ENCODE measurements around the gene FFAR4. TPM values are rescaled to one million over a fixed set of nuclear protein-coding genes. Genes with fewer than 3 reads are reported as not detected.

Gene FFAR4
- total and polyA plus RNA-seq, 2 experiments from 2014 or later = 0.06 TPM; not detected in 1

GRCh38 chr10:93576888-93577287, 10.4 kb downstream of the FFAR4 start:
- Histone ChIP-seq H3F3A (replicated peaks; ENCODE audit: low read depth) (no peaks in the 10 kb centered on the region), H3K4me1 (ENCODE audit: insufficient read depth) (no peaks in the 10 kb centered on the region), H3K27me3 (ENCODE audit: insufficient read depth) (peaks cover 10% of the 10 kb centered on the region), H3K4me2 (no peak overlapping the region), H3K27ac (ENCODE audit: low read depth) (no peak overlapping the region), H3K36me3 (ENCODE audit: insufficient read depth) (no peaks in the 10 kb centered on the region), H3K4me3 (no peak overlapping the region), H3K9me2 (ENCODE audit: insufficient read depth) (no peaks in the 10 kb centered on the region), H4K20me1 (replicated peaks; ENCODE audit: insufficient read depth) (no peaks in the 10 kb centered on the region), H2AFZ (no peak overlapping the region), H3K79me2 (replicated peaks; ENCODE audit: insufficient read depth) (no peaks in the 10 kb centered on the region)
- DNase-seq (ENCODE audit: low spot score) (no peak), ATAC-seq (no peak)
- no peaks in the 10 kb centered on the region for H3K4me1 Mint-ChIP-seq
- peaks cover 3% of the 10 kb centered on the region for H3K27me3 Mint-ChIP-seq (ENCODE audit: insufficient read depth, low read depth, poor library complexity)
- H3K27ac Mint-ChIP-seq = no peak overlapping the region
- no peaks in the 10 kb centered on the region for H3K36me3 Mint-ChIP-seq (ENCODE audit: low read depth)
- no peak overlapping the region for H3K4me3 Mint-ChIP-seq
- no peaks in the 10 kb centered on the region for H3K9me3 Mint-ChIP-seq
- no peak for TF ChIP-seq ZNF114 (CRISPR knock-in tag; IDR thresholded peaks at IDR 0.05)
- TF ChIP-seq NANOG (IDR thresholded peaks at IDR 0.05; ENCODE audit: borderline replicate concordance) = no peak
- TF ChIP-seq JUNB (IDR thresholded peaks at IDR 0.05; ENCODE audit: unreplicated experiment) = no peak
- no peak for TF ChIP-seq POLR2AphosphoS5 (IDR thresholded peaks at IDR 0.05; ENCODE audit: low read depth)
- no peak for TF ChIP-seq CREB1 (CRISPR knock-in tag; IDR thresholded peaks at IDR 0.05; ENCODE audit: low read depth)
- no peak for TF ChIP-seq ZNF462 (CRISPR knock-in tag; IDR thresholded peaks at IDR 0.05)
- no peak for TF ChIP-seq EZH2 (IDR thresholded peaks at IDR 0.05; ENCODE audit: low read depth, unreplicated experiment)
- no peak for TF ChIP-seq REST (IDR thresholded peaks at IDR 0.05; ENCODE audit: unreplicated experiment)
- TF ChIP-seq ZNF331 (CRISPR knock-in tag; IDR thresholded peaks at IDR 0.05; ENCODE audit: low read depth) = no peak
- TF ChIP-seq CTCF (conservative IDR thresholded peaks at IDR 0.05; ENCODE audit: low read depth in 2 of 2) = no peak
- no peak for TF ChIP-seq STAT1 (IDR thresholded peaks at IDR 0.05; ENCODE audit: unreplicated experiment)
- no peak for TF ChIP-seq EZH2phosphoT487 (IDR thresholded peaks at IDR 0.05; ENCODE audit: unreplicated experiment)
- TF ChIP-seq ETS1 (IDR thresholded peaks at IDR 0.05) = no peak
